ENCODE measurements around the gene CCDC172.

Gene CCDC172

DNA sequence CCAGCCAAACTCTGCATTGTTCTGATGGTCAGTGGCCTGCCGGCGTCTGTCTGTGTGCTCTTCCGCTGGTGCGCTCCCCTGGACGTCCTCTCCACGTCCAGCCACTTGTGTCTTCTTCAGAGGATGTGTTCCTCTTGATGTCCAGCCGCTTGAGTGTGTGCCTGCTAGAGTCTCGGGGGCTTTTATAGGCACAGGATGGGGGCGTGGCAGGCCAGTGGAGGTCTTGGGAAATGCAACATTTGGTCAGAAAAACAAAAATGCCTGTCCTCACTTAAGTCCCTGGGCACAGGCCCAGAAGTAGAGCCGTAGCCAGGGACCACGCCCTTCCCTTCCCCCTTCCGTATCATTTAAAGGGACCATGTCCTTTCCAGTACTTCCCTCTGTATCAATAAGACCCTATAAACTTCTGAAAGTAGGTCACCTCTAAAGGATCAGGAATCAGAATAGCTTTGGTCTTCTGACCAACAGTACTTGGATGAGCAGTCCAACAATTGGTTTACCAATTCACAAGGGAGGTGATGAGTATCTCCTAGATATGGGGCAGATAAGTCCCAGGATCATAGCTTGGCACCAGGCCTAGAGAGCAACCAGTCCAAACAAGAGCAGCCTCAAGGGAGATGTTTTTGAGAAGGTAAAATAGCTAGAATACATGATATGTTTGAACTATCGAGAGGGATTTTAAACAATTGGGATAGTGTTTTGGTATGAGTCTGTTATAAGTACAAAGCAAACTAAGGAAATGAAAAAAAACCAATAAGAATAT is 71.2 kb downstream of the CCDC172 start:
- H3K4me1 ChIP-seq (ENCODE audit: control insufficient read depth, insufficient read depth, low read length), result peaks cover 5% of the 10 kb centered on the region
- H3K27me3 ChIP-seq (replicated peaks; ENCODE audit: control insufficient read depth, insufficient read depth, low read length), result no peaks in the 10 kb centered on the region
- DNase-seq (ENCODE audit: low read depth), result no peak
- no peaks in the 10 kb centered on the region for H3K36me3 ChIP-seq (ENCODE audit: control insufficient read depth, insufficient read depth, low read length, severe bottlenecking)
- H3K9ac ChIP-seq (ENCODE audit: low read length), result no peak overlapping the region
- H3K4me3 ChIP-seq (ENCODE audit: low read length), result peak overlapping the region; percentile 16
- H3K9me3 ChIP-seq (ENCODE audit: control insufficient read depth, low read length), result no peaks in the 10 kb centered on the region

DNA sequence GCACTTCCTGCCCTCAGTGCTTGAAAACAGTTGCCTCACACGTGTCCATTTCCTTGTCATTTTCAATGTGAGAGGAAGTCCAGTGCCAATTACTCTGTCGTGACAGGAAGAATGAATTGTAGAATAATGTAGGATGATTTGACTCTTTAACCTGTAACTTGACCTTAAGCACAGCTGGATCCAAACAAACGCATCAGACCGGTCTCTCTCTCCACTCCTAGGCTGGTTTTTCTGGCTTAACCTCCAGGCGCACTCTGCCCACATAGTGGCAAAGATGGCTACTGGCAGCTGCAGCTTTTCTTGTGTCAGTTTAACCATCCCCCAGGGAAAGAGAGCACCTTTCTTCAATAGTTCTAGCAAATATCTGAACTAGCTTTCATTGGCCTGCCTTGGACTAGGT is 74.0 kb downstream of the CCDC172 start:
- Histone ChIP-seq H3K36me3 (ENCODE audit: control insufficient read depth, insufficient read depth, low read length, severe bottlenecking) (no peaks in the 10 kb centered on the region), H3K27me3 (replicated peaks; ENCODE audit: control insufficient read depth, insufficient read depth, low read length) (no peaks in the 10 kb centered on the region), H3K4me3 (ENCODE audit: low read length) (no peak overlapping the region), H3K4me1 (ENCODE audit: control insufficient read depth, insufficient read depth, low read length) (peaks cover 10% of the 10 kb centered on the region), H3K9me3 (ENCODE audit: control insufficient read depth, low read length) (no peaks in the 10 kb centered on the region), H3K9ac (ENCODE audit: low read length) (no peak overlapping the region)
- no peak for DNase-seq (ENCODE audit: low read depth)

- Histone ChIP-seq H3K27me3 (replicated peaks; ENCODE audit: control insufficient read depth, insufficient read depth, low read length) (no peaks in the 10 kb centered on the region), H3K9me3 (ENCODE audit: control insufficient read depth, low read length) (no peaks in the 10 kb centered on the region), H3K4me1 (ENCODE audit: control insufficient read depth, insufficient read depth, low read length) (peaks cover 6% of the 10 kb centered on the region), H3K36me3 (ENCODE audit: control insufficient read depth, insufficient read depth, low read length, severe bottlenecking) (no peaks in the 10 kb centered on the region), H3K4me3 (ENCODE audit: low read length) (no peak overlapping the region), H3K9ac (ENCODE audit: low read length) (no peak overlapping the region)
- DNase-seq (ENCODE audit: low read depth), result no peak
These were observed 78.6 kb downstream of the CCDC172 start for GRCh38 chr10:116402858-116403257.

DNA sequence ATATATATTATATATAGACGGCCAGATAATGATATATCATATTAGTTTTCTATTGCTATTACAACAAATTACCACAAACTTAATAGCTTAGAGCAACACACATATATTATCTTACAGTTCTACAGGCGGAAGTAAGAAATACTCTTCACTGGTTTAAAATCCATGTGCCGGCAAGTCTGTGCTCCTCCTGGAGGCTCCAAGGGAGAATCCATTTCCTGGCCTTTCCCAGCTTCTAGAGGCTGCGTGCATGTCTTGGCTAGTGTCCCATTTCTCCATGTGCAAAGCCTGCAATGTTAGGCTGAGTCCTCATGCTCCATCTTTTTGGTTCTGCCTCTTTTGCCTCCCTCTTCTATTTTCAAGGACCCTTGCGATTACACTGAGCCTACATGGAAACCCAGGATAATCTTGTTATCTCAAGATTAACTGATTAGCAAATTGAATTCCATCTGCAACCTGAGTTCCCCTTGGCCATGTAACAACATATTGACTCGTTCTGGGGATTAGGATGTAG is 79.5 kb downstream of the CCDC172 start:
- no peak overlapping the region for H3K4me3 ChIP-seq (ENCODE audit: low read length)
- H3K36me3 ChIP-seq (ENCODE audit: control insufficient read depth, insufficient read depth, low read length, severe bottlenecking), result no peaks in the 10 kb centered on the region
- H3K4me1 ChIP-seq (ENCODE audit: control insufficient read depth, insufficient read depth, low read length), result peaks cover 6% of the 10 kb centered on the region
- DNase-seq (ENCODE audit: low read depth), result no peak
- no peak overlapping the region for H3K9ac ChIP-seq (ENCODE audit: low read length)
- no peaks in the 10 kb centered on the region for H3K27me3 ChIP-seq (replicated peaks; ENCODE audit: control insufficient read depth, insufficient read depth, low read length)
- no peaks in the 10 kb centered on the region for H3K9me3 ChIP-seq (ENCODE audit: control insufficient read depth, low read length)

DNA sequence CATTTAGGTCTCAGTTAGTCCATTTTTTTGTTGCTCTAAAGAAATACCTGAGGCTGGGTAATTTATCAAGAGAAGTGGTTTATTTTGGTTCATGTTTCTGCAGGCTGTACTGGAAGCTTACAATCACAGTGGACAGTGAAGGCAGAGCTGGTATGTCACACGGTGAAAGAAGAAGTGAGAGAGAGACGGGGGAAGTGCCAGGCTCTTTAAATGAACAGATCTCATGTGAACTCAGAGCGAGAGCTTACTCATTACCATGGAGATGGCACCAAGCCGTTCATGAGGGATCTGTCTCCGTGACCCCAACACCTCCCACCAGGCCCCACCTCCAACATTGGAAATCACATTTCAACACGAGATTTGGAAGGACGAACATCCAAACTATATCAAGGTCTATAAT is 84.5 kb downstream of the CCDC172 start:
- no peaks in the 10 kb centered on the region for H3K4me1 ChIP-seq (ENCODE audit: control insufficient read depth, insufficient read depth, low read length)
- no peak for DNase-seq (ENCODE audit: low read depth)
- no peaks in the 10 kb centered on the region for H3K9me3 ChIP-seq (ENCODE audit: control insufficient read depth, low read length)

GRCh38 chr10:116410351-116410750 is 86.1 kb downstream of the CCDC172 start:
- H3K4me3 ChIP-seq (ENCODE audit: low read length), result no peak overlapping the region
- no peak overlapping the region for H3K9ac ChIP-seq (ENCODE audit: low read length)
- H3K36me3 ChIP-seq (ENCODE audit: control insufficient read depth, insufficient read depth, low read length, severe bottlenecking), result no peaks in the 10 kb centered on the region
- H3K4me1 ChIP-seq (ENCODE audit: control insufficient read depth, insufficient read depth, low read length), result no peaks in the 10 kb centered on the region
- no peaks in the 10 kb centered on the region for H3K27me3 ChIP-seq (replicated peaks; ENCODE audit: control insufficient read depth, insufficient read depth, low read length)
- DNase-seq (ENCODE audit: low read depth), result no peak
- no peaks in the 10 kb centered on the region for H3K9me3 ChIP-seq (ENCODE audit: control insufficient read depth, low read length)

More for the DNA sequence above, 84.5 kb downstream of the CCDC172 start:
- H3K9ac ChIP-seq (ENCODE audit: low read length), result no peak overlapping the region
- no peak overlapping the region for H3K4me3 ChIP-seq (ENCODE audit: low read length)
- H3K36me3 ChIP-seq (ENCODE audit: control insufficient read depth, insufficient read depth, low read length, severe bottlenecking), result no peaks in the 10 kb centered on the region
- H3K27me3 ChIP-seq (replicated peaks; ENCODE audit: control insufficient read depth, insufficient read depth, low read length), result no peaks in the 10 kb centered on the region

- H3K4me1 ChIP-seq (ENCODE audit: control insufficient read depth, insufficient read depth, low read length), result peaks cover 39% of the 10 kb centered on the region
- no peaks in the 10 kb centered on the region for H3K36me3 ChIP-seq (ENCODE audit: control insufficient read depth, insufficient read depth, low read length, severe bottlenecking)
- H3K4me3 ChIP-seq (ENCODE audit: low read length), result no peak overlapping the region
These were observed 93.6 kb downstream of the CCDC172 start for GRCh38 chr10:116417821-116418220.

DNA sequence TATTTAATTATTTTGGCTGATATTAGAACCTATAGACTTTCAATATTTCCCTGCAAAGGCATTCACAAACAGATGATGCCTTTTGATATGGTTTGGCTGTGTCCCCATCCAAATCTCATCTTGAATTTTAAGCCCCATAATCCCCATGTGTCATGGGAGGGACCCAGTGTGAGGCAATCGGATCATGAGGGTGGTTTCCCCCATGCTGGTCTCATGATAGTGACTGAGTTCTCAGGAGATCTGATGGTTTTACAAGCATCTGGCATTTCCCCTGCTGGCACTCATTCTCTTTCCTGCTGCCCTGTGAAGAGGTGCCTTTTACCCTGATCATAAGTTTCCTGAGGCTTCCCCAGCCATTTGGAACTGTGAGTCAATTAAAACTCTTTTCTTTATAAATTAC is 94.1 kb downstream of the CCDC172 start:
- Histone ChIP-seq H3K9ac (ENCODE audit: low read length) (no peak overlapping the region), H3K4me3 (ENCODE audit: low read length) (no peak overlapping the region), H3K36me3 (ENCODE audit: control insufficient read depth, insufficient read depth, low read length, severe bottlenecking) (no peaks in the 10 kb centered on the region), H3K27me3 (replicated peaks; ENCODE audit: control insufficient read depth, insufficient read depth, low read length) (no peaks in the 10 kb centered on the region), H3K9me3 (ENCODE audit: control insufficient read depth, low read length) (no peaks in the 10 kb centered on the region), H3K4me1 (ENCODE audit: control insufficient read depth, insufficient read depth, low read length) (peaks cover 39% of the 10 kb centered on the region)
- no peak for DNase-seq (ENCODE audit: low read depth)

More at GRCh38 chr10:116417821-116418220, 93.6 kb downstream of the CCDC172 start:
- DNase-seq (ENCODE audit: low read depth), result no peak
- no peak overlapping the region for H3K9ac ChIP-seq (ENCODE audit: low read length)
- no peaks in the 10 kb centered on the region for H3K27me3 ChIP-seq (replicated peaks; ENCODE audit: control insufficient read depth, insufficient read depth, low read length)
- no peaks in the 10 kb centered on the region for H3K9me3 ChIP-seq (ENCODE audit: control insufficient read depth, low read length)

- Histone ChIP-seq H3K9me3 (ENCODE audit: control insufficient read depth, low read length) (no peaks in the 10 kb centered on the region), H3K27me3 (replicated peaks; ENCODE audit: control insufficient read depth, insufficient read depth, low read length) (no peaks in the 10 kb centered on the region), H3K9ac (ENCODE audit: low read length) (no peak overlapping the region), H3K4me3 (ENCODE audit: low read length) (no peak overlapping the region), H3K36me3 (ENCODE audit: control insufficient read depth, insufficient read depth, low read length, severe bottlenecking) (no peaks in the 10 kb centered on the region), H3K4me1 (ENCODE audit: control insufficient read depth, insufficient read depth, low read length) (peaks cover 39% of the 10 kb centered on the region)
- DNase-seq (ENCODE audit: low read depth), result no peak
These were observed 97.6 kb downstream of the CCDC172 start for GRCh38 chr10:116421815-116422214.

DNA sequence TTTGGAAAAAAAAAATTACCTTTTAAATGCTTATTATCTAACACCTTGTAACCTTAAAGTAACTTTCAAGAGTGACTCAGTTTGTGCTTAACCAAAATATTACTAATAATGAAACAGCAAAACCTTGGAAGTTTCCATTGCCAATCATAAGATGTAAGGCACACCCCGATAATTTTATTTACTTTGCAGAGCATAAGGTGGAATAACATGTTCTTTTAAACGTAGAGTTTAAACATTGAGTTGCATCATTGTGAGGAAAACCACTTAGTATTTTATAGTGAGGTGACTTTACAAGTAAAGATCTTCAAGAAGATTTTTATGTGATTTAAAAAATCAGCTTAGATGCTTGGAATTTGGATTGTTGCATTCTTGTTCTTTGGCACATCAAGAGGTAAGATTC is 103.4 kb downstream of the CCDC172 start, which contains the start of gene PNLIPRP3:
Gene PNLIPRP3, plus strand, starts transcription at position 177 of the 400 bp plus-strand sequence. Its CDS starts 166 bp downstream, at position 343.
- H3K36me3 ChIP-seq (ENCODE audit: control insufficient read depth, insufficient read depth, low read length, severe bottlenecking), result no peaks in the 10 kb centered on the region
- no peaks in the 10 kb centered on the region for H3K9me3 ChIP-seq (ENCODE audit: control insufficient read depth, low read length)
- DNase-seq (ENCODE audit: low read depth), result no peak
- peaks cover 26% of the 10 kb centered on the region for H3K4me1 ChIP-seq (ENCODE audit: control insufficient read depth, insufficient read depth, low read length)
- no peak within 1 kb of the TSS for H3K9ac ChIP-seq (ENCODE audit: low read length)
- no peaks in the 10 kb centered on the region for H3K27me3 ChIP-seq (replicated peaks; ENCODE audit: control insufficient read depth, insufficient read depth, low read length)
- H3K4me3 ChIP-seq (ENCODE audit: low read length), result no peak within 1 kb of the TSS

- H3K4me3 ChIP-seq (ENCODE audit: low read length), result peak overlapping the region; percentile 18
These were observed 105.2 kb downstream of the CCDC172 start for GRCh38 chr10:116429288-116429977.

More at GRCh38 chr10:116429288-116429977, 105.2 kb downstream of the CCDC172 start:
- peaks cover 31% of the 10 kb centered on the region for H3K4me1 ChIP-seq (ENCODE audit: control insufficient read depth, insufficient read depth, low read length)
- H3K9me3 ChIP-seq (ENCODE audit: control insufficient read depth, low read length), result no peaks in the 10 kb centered on the region
- DNase-seq (ENCODE audit: low read depth), result no peak
- no peak overlapping the region for H3K9ac ChIP-seq (ENCODE audit: low read length)
- no peaks in the 10 kb centered on the region for H3K36me3 ChIP-seq (ENCODE audit: control insufficient read depth, insufficient read depth, low read length, severe bottlenecking)
- H3K27me3 ChIP-seq (replicated peaks; ENCODE audit: control insufficient read depth, insufficient read depth, low read length), result no peaks in the 10 kb centered on the region

Data from adipocyte (in vitro differentiated cells).